Activated B cell treated with CpG ODN at 0.5 μM for 24 hours (primary cell): Measurements from ENCODE around the gene TOPAZ1. TPM values are rescaled to one million over a fixed set of nuclear protein-coding genes. Genes with fewer than 3 reads are reported as not detected.

Experiments used
- ATAC-seq: fragments of 200-7000 bp; cut with Tn5 transposase; one replicate; pipeline ENCODE4 v1.10.0; 2021; ENCODE audit warnings: low read depth, mild to moderate bottlenecking, moderate library complexity
- CTCF ChIA-PET: fragments of 350-600 bp; sonication (Branson Sonifier 250); formaldehyde crosslinking; loops from one replicate; lab custom pipeline; 2021; ENCODE audit warnings: antibody characterized with exemption; lab: Charles Lee
- POLR2A ChIA-PET: fragments of 350-600 bp; sonication (Branson Sonifier 250); formaldehyde crosslinking; loops from one replicate; lab custom pipeline; 2021; ENCODE audit warnings: antibody characterized with exemption; lab: Charles Lee
- DNase-seq: peaks from one replicate; pipeline ENCODE4 v3.0.0; 2022
- H3K27ac Mint-ChIP-seq: one replicate; pipeline ENCODE4 v1.8.0; 2020; ENCODE audit warnings: mixed read lengths
- H3K27me3 Mint-ChIP-seq: one replicate; pipeline ENCODE4 v1.8.0; 2021; ENCODE audit warnings: mixed read lengths
- H3K36me3 Mint-ChIP-seq: one replicate; pipeline ENCODE4 v1.8.0; 2021; ENCODE audit warnings: low read depth, mixed read lengths
- H3K4me1 Mint-ChIP-seq: one replicate; pipeline ENCODE4 v1.8.0; 2021; ENCODE audit warnings: mixed read lengths
- H3K4me3 Mint-ChIP-seq: one replicate; pipeline ENCODE4 v1.8.0; 2020; ENCODE audit warnings: mild to moderate bottlenecking, mixed read lengths
- H3K9me3 Mint-ChIP-seq: one replicate; pipeline ENCODE4 v1.8.0; 2020; ENCODE audit warnings: mixed read lengths
- intact Hi-C: fragments of 100-400 bp; cut with micrococcal nuclease; formaldehyde crosslinking; loops from one replicate; pipeline ENCODE4 v1.15.1; 2024
- total RNA-seq: library from RNA; stranded (reverse); gene quantifications from 2 replicates; pipeline ENCODE4 v1.2.3, GENCODE V29; 2022
- TF ChIP-seq, protein P1 (sequence below): fragments of 200-600 bp; IDR thresholded peaks from one replicate; pipeline ENCODE4 v1.8.0; 2022; ENCODE audit warnings: antibody characterized with exemption, mild to moderate bottlenecking

The TOPAZ1 gene
- total RNA-seq, 1 donor from 2014 or later = not detected

- no peak for DNase-seq
- POLR2A ChIA-PET = no interaction called here
- Mint-ChIP-seq H3K27ac (no peak overlapping the region), H3K27me3 (peaks cover 16% of the 10 kb centered on the region), H3K9me3 (no peaks in the 10 kb centered on the region), H3K4me3 (no peak overlapping the region), H3K36me3 (no peaks in the 10 kb centered on the region), H3K4me1 (no peaks in the 10 kb centered on the region)
- intact Hi-C loops = no loop called here
- TF ChIP-seq, protein P1, sequence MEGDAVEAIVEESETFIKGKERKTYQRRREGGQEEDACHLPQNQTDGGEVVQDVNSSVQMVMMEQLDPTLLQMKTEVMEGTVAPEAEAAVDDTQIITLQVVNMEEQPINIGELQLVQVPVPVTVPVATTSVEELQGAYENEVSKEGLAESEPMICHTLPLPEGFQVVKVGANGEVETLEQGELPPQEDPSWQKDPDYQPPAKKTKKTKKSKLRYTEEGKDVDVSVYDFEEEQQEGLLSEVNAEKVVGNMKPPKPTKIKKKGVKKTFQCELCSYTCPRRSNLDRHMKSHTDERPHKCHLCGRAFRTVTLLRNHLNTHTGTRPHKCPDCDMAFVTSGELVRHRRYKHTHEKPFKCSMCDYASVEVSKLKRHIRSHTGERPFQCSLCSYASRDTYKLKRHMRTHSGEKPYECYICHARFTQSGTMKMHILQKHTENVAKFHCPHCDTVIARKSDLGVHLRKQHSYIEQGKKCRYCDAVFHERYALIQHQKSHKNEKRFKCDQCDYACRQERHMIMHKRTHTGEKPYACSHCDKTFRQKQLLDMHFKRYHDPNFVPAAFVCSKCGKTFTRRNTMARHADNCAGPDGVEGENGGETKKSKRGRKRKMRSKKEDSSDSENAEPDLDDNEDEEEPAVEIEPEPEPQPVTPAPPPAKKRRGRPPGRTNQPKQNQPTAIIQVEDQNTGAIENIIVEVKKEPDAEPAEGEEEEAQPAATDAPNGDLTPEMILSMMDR = no peak
- no peak for ATAC-seq
- CTCF ChIA-PET = no interaction called here
Observed at GRCh38 chr3:44208568-44208967, 33.1 kb upstream of the TOPAZ1 start.

DNA sequence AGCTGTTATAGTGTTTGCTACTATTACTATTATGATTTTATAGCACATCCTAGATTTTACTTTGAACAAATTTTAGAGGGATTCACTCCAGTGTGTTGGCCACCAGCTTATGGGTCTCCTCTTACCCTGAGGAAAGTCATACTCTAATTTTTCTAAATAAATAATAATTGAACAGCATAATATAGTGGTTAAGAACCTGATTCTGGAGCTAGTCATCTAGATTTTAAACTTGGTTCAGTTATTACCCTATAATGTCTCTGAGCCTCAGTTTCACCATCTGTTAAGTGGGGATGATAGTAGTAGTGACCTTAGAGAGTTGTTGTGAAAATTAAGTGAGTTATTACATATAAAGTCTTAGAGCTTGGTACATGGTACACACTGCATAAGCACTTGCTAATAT lies 30.7 kb upstream of the TOPAZ1 start:
- ChIA-PET CTCF (interaction anchor here (1.0 to 1.1 kb wide), 2 partner anchors 113 to 332 kb away, joined by 3 read pairs; no protein-coding TSS in a partner anchor), POLR2A (no interaction called here)
- no peaks in the 10 kb centered on the region for H3K4me1 Mint-ChIP-seq
- H3K9me3 Mint-ChIP-seq = peaks cover 5% of the 10 kb centered on the region
- intact Hi-C loops = no loop called here
- ATAC-seq = no peak
- no peak overlapping the region for H3K27ac Mint-ChIP-seq
- no peak overlapping the region for H3K4me3 Mint-ChIP-seq
- TF ChIP-seq, protein P1 = no peak
- no peak for DNase-seq
- H3K36me3 Mint-ChIP-seq = no peaks in the 10 kb centered on the region
- peaks cover 14% of the 10 kb centered on the region for H3K27me3 Mint-ChIP-seq

DNA sequence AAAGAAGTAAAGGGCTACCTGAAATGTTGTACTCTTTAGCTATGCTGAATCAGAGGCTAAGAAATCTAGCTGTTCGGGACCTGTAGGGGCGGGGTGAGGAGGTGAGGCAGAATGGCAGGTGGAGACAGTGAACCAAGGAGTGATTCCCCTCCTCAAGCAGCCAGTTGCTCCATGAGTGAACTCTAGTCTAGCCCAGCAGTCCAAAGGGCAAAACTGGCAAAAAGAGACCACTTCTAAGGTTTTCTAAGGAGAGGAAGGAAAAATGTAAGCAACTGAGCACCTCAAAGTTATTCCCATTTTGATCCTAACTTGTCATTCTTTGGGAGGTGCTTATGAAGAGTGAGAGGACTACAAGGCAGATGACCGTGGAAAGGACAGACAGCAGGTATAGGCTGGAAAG lies 19.3 kb upstream of the TOPAZ1 start:
- POLR2A ChIA-PET = interaction anchor here (0.7 kb wide), 1 partner anchor 488 kb away, joined by 6 read pairs; no protein-coding TSS in a partner anchor
- intact Hi-C loops = no loop called here
- no peaks in the 10 kb centered on the region for H3K36me3 Mint-ChIP-seq
- no peak overlapping the region for H3K4me3 Mint-ChIP-seq
- CTCF ChIA-PET = no interaction called here
- DNase-seq (no peak), ATAC-seq (no peak)
- H3K27me3 Mint-ChIP-seq = peaks cover 30% of the 10 kb centered on the region
- H3K9me3 Mint-ChIP-seq = no peaks in the 10 kb centered on the region
- no peak overlapping the region for H3K27ac Mint-ChIP-seq
- TF ChIP-seq, protein P1 = no peak
- no peaks in the 10 kb centered on the region for H3K4me1 Mint-ChIP-seq

GRCh38 chr3:44223299-44223698 lies 18.4 kb upstream of the TOPAZ1 start:
- intact Hi-C loops = no loop called here
- TF ChIP-seq, protein P1 = no peak
- H3K27ac Mint-ChIP-seq = no peak overlapping the region
- peaks cover 30% of the 10 kb centered on the region for H3K27me3 Mint-ChIP-seq
- H3K4me3 Mint-ChIP-seq = no peak overlapping the region
- DNase-seq (no peak), ATAC-seq (no peak)
- no peaks in the 10 kb centered on the region for H3K36me3 Mint-ChIP-seq
- H3K4me1 Mint-ChIP-seq = no peaks in the 10 kb centered on the region
- CTCF ChIA-PET = no interaction called here
- POLR2A ChIA-PET = no interaction called here
- H3K9me3 Mint-ChIP-seq = no peaks in the 10 kb centered on the region

- TF ChIP-seq, protein P1 = no peak
- POLR2A ChIA-PET = no interaction called here
- intact Hi-C loops = no loop called here
- Mint-ChIP-seq H3K4me3 (no peak overlapping the region), H3K27me3 (peaks cover 30% of the 10 kb centered on the region), H3K9me3 (no peaks in the 10 kb centered on the region), H3K36me3 (no peaks in the 10 kb centered on the region), H3K27ac (no peak overlapping the region), H3K4me1 (no peaks in the 10 kb centered on the region)
- no peak for DNase-seq
- CTCF ChIA-PET = no interaction called here
- ATAC-seq = no peak
Observed at GRCh38 chr3:44224131-44224530, 17.6 kb upstream of the TOPAZ1 start.
